Mucosa of descending colon (tissue), 3 donors: ENCODE data around the gene PDF. TPM values are rescaled to one million over a fixed set of nuclear protein-coding genes. Genes with fewer than 3 reads are reported as not detected.

Source experiments
- ATAC-seq: fragments of 200-7000 bp; cut with Tn5 transposase; one replicate; pipeline ENCODE4 v1.9.1; 2020; ENCODE audit warnings: mild to moderate bottlenecking, moderate library complexity
- DNase-seq, 3 donors: peaks; one replicate each; pipeline ENCODE4 v3.0.0-alpha.2; 2020
- H3K36me3 ChIP-seq: fragments of 200-600 bp; one replicate; pipeline ENCODE4 v1.8.0; 2021; ENCODE audit warnings: low read depth, mild to moderate bottlenecking
- H3K4me1 ChIP-seq: fragments of 200-600 bp; one replicate; pipeline ENCODE4 v1.8.0; 2021; ENCODE audit warnings: low read depth, mild to moderate bottlenecking
- H3K4me3 ChIP-seq: fragments of 200-600 bp; one replicate; pipeline ENCODE4 v1.8.0; 2021; ENCODE audit warnings: mild to moderate bottlenecking
- H3K9me3 ChIP-seq: fragments of 200-600 bp; one replicate; pipeline ENCODE4 v1.8.0; 2021; ENCODE audit warnings: mild to moderate bottlenecking
- intact Hi-C, 2 donors: fragments of 100-400 bp; cut with DNase I in 1 of 2; cut with micrococcal nuclease in 1 of 2; formaldehyde crosslinking; loops; one replicate each; pipeline versions ENCODE4 v1.11.0 to v1.11.1; 2022; cut with DNase I, micrococcal nuclease
- long read RNA-seq, 2 donors: library from polyadenylated mRNA; unstranded; transcript quantifications; one replicate each; pipeline ENCODE4 v2.0.0, GENCODE V29; 2019 to 2021
- total RNA-seq, 3 donors: library from RNA; stranded (reverse); fragmentation: NEBNext Ultra II Directional in 2 of 3; extraction: Animal tissue kit (Norgen Biotek cat#: 25700) in 2 of 3; gene quantifications; one replicate each; pipeline versions ENCODE4 v1.2.1 to v1.2.4, GENCODE V29; 2021 to 2023
- TF ChIP-seq, protein P1 (sequence below): fragments of 200-600 bp; IDR thresholded peaks from one replicate; pipeline ENCODE4 v1.8.0; 2022; ENCODE audit warnings: antibody characterized with exemption, mild to moderate bottlenecking
- donor health status: DM: no; HTN: no; CAD: no; lungs with moderate emphysema.
- donor health status: DM: no; HTN: no; CAD: no.
- donor health status: DM: no; HTN: yes; CAD: no.

Gene PDF
- total RNA-seq = 10 to 100 TPM in 1 of 3 donors, 1 to 10 TPM in 2; 9.0 to 14.8 (median 10.0) TPM
- long read RNA-seq, donor 1, transcript PDF-201 (2 exons, 1,158 nt) = major isoform, 11 of 11 reads
- long read RNA-seq, donor 1, partial matches to known transcripts = 0 of 11 reads
- long read RNA-seq, donor 1, other reads (novel, unspliced or antisense) = 0 of 11 reads
- long read RNA-seq, donor 2, transcript PDF-201 (2 exons, 1,158 nt) = major isoform, 11 of 11 reads
- long read RNA-seq, donor 2, partial matches to known transcripts = 0 of 11 reads
- long read RNA-seq, donor 2, other reads (novel, unspliced or antisense) = 0 of 11 reads

- intact Hi-C loops = no loop called here
- Histone ChIP-seq H3K36me3 (no peaks in the 10 kb centered on the region), H3K4me3 (peak within 1 kb of the TSS; percentile 84), H3K4me1 (peaks cover 43% of the 10 kb centered on the region), H3K9me3 (no peaks in the 10 kb centered on the region)
- DNase-seq = peak; percentile 96
- peak; percentile 94 for ATAC-seq
- TF ChIP-seq, protein P1, sequence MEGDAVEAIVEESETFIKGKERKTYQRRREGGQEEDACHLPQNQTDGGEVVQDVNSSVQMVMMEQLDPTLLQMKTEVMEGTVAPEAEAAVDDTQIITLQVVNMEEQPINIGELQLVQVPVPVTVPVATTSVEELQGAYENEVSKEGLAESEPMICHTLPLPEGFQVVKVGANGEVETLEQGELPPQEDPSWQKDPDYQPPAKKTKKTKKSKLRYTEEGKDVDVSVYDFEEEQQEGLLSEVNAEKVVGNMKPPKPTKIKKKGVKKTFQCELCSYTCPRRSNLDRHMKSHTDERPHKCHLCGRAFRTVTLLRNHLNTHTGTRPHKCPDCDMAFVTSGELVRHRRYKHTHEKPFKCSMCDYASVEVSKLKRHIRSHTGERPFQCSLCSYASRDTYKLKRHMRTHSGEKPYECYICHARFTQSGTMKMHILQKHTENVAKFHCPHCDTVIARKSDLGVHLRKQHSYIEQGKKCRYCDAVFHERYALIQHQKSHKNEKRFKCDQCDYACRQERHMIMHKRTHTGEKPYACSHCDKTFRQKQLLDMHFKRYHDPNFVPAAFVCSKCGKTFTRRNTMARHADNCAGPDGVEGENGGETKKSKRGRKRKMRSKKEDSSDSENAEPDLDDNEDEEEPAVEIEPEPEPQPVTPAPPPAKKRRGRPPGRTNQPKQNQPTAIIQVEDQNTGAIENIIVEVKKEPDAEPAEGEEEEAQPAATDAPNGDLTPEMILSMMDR = no peak
These were observed at the start of gene PDF for GRCh38 chr16:69330286-69331109. PDF (minus strand) TSS chr16:69330588; CDS start chr16:69330570, 18 bp downstream.

DNA sequence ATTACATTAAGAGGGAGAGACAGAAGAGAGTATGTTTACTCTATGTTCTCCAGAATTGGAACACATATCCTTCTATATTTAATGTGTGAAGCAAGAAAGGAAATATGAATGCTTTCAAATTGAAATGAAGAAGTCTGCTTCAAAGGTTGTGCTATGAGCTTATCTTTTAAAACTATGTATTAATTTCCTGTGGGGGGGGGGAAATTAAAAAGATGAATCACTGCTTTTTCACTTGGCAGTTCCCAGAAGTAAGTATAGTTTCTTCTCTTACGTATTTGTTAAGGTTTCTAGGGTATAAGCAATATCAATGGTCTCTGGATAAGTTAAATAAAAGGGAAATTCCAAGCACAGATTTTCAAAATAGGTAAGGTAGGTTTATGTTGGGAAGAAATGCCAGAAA, 48.4 kb upstream of the PDF start:
- TF ChIP-seq, protein P1 = no peak
- Histone ChIP-seq H3K9me3 (no peaks in the 10 kb centered on the region), H3K4me3 (no peak overlapping the region), H3K4me1 (peaks cover 6% of the 10 kb centered on the region), H3K36me3 (no peaks in the 10 kb centered on the region)
- intact Hi-C loops = no loop called here
- DNase-seq (no peak), ATAC-seq (no peak)

GRCh38 chr16:69378036-69378435, 47.6 kb upstream of the PDF start:
- Histone ChIP-seq H3K36me3 (no peaks in the 10 kb centered on the region), H3K4me3 (no peak overlapping the region), H3K9me3 (no peaks in the 10 kb centered on the region), H3K4me1 (peaks cover 10% of the 10 kb centered on the region)
- intact Hi-C loops = no loop called here
- DNase-seq = no peak
- TF ChIP-seq, protein P1 = no peak
- no peak for ATAC-seq

DNA sequence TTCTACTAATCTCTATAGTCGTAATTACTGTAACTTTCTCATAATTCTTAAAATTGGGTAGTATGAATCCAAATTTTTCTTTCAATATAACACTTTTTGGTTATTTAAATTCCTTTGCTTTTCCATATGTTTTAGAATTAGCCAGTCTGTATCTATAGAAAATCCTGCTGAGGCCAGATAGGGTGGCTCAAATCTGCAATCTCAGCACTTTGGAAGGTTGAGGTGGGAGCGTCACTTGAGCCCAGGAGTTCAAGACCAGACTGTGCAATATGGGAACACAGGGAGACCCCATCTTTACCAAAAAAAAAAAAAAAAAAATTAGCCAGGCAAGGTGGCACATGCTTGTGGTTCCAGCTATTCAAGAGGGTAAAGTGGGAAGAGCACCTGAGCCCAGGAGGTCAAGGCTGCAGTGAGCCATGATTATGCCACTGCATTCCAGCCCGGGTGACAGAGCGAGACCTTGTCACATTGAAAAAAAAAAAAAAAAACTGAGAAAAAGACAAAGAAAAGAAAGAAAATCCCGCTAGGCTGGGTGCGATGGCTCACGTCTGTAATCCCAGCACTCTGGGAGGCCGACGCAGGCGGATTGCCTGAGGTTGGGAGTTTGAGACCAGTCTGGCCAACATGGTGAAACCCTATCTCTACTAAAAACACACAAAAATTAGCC, 46.1 kb upstream of the PDF start:
- H3K36me3 ChIP-seq = no peaks in the 10 kb centered on the region

DNA sequence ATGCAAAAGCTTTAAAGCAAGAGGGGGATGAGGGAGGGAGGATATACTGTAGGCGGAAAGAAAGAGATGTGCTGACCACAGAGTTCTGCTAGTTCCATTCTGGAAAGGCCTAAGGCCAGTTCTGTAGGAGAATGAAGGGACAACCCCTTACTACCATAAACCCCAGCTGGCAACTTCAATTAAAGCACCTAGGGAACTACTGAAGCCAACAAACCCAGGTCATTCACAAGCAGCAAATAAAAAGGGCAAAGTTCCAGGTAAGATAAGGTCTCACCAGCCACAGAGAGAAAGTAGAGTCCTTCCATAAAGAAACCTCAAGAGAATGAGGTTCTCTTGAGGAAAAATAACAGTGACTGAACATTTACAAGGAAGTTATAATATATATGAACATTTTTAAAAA, 42.6 kb upstream of the PDF start:
- intact Hi-C loops = no loop called here
- peaks cover 3% of the 10 kb centered on the region for H3K36me3 ChIP-seq
- H3K9me3 ChIP-seq = no peaks in the 10 kb centered on the region
- TF ChIP-seq, protein P1 = no peak
- DNase-seq = peak in 1 of 3 donors; percentile 61
- peaks cover 10% of the 10 kb centered on the region for H3K4me1 ChIP-seq
- H3K4me3 ChIP-seq = no peak overlapping the region
- ATAC-seq = peak; percentile 99

More for the DNA sequence above, 46.1 kb upstream of the PDF start:
- DNase-seq = no peak
- no peak for ATAC-seq
- Histone ChIP-seq H3K4me3 (no peak overlapping the region), H3K4me1 (peaks cover 10% of the 10 kb centered on the region), H3K9me3 (no peaks in the 10 kb centered on the region)
- intact Hi-C loops = no loop called here
- TF ChIP-seq, protein P1 = no peak
